Measurements from ENCODE around the gene PCDHGA7.
"Not testable (repeated sequence)": the region's sequence is repeated elsewhere in the genome, so short reads cannot be mapped to it uniquely, and the experiment has no call there.

PCDHGA7 gene

DNA sequence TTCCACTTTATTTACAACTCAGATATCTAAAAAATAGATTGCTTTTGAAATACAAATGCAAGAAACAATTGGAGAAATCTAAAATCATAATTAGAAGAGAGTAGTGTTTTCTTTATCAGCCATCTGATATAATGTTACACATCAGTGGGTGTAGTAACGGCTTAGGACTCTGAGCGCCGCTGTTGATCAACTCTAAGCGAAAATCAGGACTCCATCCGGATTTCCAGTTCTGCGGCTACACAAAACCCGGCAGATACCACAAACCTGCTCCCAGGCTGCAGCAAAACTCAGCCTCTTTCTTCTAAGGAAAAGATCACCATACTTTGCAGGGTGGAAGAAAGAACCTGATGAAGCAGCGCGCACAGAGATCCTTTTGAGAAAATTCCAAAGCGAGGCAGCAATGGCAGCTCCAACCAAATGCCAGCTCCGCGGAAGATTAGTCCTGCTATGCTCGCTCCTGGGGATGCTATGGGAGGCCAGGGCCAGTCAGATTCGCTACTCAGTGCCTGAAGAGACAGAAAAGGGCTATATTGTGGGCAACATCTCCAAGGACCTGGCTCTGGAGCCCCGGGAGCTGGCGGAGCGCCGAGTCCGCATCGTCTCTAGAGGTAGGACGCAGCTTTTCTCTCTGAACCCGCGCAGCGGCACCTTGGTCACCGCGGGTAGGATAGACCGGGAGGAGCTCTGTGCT is 20.2 kb downstream of the PCDHGA7 start, which contains the start of gene PCDHGA9:
Gene PCDHGA9 (plus strand): TSS at position 226 of the 691 bp plus-strand sequence. CDS start 175 bp downstream, at position 401.
- DNase-seq, result no peak

- DNase-seq, result no peak
Measured at GRCh38 chr5:141403387-141403786, 20.8 kb downstream of the PCDHGA7 start.

DNA sequence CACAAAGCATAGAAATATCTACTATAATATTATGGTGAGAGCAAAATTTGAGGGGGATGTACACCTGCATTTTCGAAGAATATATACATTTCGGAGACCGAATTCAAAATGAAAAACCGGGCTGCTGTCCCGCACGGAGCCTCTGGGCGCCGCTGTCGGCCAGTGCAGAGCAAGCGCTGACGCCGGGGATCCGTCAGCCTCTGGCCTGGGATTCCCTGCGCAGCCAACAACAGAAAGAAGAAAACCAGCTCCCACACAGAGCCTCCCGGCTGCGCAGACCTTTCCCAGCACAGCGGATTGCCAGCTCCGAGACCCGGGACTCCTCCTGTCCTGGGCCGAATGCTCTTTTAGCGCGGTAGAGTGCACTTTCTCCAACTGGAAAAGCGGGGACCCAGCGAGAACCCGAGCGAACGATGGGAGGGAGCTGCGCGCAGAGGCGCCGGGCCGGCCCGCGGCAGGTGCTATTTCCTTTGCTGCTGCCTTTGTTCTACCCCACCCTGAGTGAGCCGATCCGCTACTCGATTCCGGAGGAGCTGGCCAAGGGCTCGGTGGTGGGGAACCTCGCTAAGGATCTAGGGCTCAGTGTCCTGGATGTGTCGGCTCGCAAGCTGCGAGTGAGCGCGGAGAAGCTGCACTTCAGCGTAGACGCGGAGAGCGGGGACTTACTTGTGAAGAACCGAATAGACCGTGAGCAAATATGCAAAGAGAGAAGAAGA is 25.4 kb downstream of the PCDHGA7 start, which contains the start of gene PCDHGB6:
Gene PCDHGB6 (plus strand): TSS at position 232 of the 716 bp plus-strand sequence. CDS start 182 bp downstream, at position 414.
- DNase-seq, result not testable (repeated sequence)

- DNase-seq, result no peak
Measured at GRCh38 chr5:141409598-141410306, 27.2 kb downstream of the PCDHGA7 start.

GRCh38 chr5:141411575-141411974 is 29.0 kb downstream of the PCDHGA7 start:
- no peak for DNase-seq

DNA sequence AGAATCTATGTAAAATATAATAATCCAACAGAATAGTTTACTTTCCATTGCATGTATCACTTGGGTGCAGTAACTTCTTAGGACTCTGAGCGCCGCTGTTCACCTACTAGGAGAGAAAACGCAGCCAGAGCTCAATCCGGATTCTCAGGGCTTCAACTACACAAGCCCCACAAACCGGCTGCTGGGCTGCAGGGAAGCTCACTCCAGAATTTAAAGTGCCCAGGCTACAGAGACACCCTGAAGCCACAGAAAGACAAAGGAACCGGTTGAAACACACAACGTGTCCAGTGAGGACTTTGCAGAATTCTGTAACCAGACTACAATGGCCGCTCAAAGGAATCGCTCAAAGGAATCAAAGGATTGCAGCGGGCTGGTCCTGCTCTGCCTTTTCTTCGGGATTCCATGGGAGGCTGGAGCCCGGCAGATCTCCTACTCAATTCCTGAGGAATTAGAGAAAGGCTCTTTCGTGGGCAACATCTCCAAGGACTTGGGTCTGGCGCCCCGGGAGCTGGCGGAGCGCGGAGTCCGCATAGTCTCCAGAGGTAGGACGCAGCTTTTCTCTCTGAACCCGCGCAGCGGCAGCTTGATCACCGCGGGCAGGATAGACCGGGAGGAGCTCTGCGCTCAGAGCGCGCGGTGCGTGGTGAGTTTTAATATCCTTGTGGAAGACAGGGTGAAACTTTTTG is 30.5 kb downstream of the PCDHGA7 start, which contains the start of gene PCDHGA10:
Gene PCDHGA10 (plus strand): TSS at position 134 of the 686 bp plus-strand sequence. CDS start 189 bp downstream, at position 323.
- peak; percentile 17 for DNase-seq

GRCh38 chr5:141413540-141414069 is 31.1 kb downstream of the PCDHGA7 start:
- DNase-seq, result no peak

GRCh38 chr5:141414548-141415274 is 32.2 kb downstream of the PCDHGA7 start:
- DNase-seq, result not testable (repeated sequence)

DNA sequence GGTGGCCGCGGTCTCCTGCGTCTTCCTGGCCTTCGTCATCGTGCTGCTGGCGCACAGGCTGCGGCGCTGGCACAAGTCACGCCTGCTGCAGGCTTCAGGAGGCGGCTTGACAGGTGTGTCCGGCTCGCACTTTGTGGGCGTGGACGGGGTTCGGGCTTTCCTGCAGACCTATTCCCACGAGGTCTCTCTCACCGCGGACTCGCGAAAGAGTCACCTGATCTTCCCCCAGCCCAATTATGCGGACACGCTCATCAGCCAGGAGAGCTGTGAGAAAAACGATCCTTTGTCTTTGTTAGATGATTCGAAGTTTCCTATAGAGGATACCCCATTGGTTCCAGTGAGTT is 32.7 kb downstream of the PCDHGA7 start:
- DNase-seq, result not testable (repeated sequence)

GRCh38 chr5:141417494-141418172 is 35.1 kb downstream of the PCDHGA7 start, which contains the start of gene PCDHGB7:
Gene PCDHGB7 (plus strand): TSS chr5:141417677. CDS start chr5:141417860, 183 bp downstream.
- DNase-seq, result not testable (repeated sequence)

- DNase-seq, result no peak
Measured at GRCh38 chr5:141419074-141419880, 36.7 kb downstream of the PCDHGA7 start.

GRCh38 chr5:141420855-141421488 is 38.4 kb downstream of the PCDHGA7 start, which contains the start of gene PCDHGA11:
Gene PCDHGA11 (plus strand): TSS chr5:141421051. CDS start chr5:141421228, 177 bp downstream.
- DNase-seq, result peak; percentile 15

GRCh38 chr5:141421489-141421855 is 38.9 kb downstream of the PCDHGA7 start:
- DNase-seq, result no peak

GRCh38 chr5:141422742-141423291 is 40.3 kb downstream of the PCDHGA7 start:
- DNase-seq, result no peak

DNA sequence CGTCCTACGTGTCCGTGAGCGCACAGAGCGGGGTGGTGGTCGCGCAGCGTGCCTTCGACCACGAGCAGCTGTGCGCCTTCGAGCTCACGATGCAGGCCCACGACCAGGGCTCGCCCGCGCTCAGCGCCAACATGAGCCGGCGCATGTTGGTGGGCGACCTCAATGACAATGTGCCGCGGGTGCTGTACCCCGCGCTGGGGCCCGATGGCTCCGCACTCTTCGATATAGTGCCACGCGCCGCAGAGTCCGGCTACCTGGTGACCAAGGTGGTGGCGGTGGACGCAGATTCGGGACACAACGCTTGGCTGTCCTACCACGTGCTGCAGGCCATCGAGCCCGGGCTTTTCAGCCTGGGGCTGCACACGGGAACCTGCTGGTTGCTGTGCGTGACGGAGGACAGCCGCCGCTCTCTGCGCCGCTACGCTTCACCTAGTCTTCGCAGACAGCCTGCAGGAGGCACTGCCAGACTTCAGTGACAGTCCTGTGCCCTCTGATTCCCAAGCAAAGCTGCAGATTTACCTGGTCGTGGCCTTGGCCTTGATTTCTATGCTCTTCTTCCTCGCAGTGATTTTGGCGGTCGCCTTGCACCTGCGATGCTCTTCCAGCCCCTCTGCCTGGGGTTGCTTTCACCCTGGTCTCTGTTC is 45.4 kb downstream of the PCDHGA7 start:
- DNase-seq, result no peak

DNA sequence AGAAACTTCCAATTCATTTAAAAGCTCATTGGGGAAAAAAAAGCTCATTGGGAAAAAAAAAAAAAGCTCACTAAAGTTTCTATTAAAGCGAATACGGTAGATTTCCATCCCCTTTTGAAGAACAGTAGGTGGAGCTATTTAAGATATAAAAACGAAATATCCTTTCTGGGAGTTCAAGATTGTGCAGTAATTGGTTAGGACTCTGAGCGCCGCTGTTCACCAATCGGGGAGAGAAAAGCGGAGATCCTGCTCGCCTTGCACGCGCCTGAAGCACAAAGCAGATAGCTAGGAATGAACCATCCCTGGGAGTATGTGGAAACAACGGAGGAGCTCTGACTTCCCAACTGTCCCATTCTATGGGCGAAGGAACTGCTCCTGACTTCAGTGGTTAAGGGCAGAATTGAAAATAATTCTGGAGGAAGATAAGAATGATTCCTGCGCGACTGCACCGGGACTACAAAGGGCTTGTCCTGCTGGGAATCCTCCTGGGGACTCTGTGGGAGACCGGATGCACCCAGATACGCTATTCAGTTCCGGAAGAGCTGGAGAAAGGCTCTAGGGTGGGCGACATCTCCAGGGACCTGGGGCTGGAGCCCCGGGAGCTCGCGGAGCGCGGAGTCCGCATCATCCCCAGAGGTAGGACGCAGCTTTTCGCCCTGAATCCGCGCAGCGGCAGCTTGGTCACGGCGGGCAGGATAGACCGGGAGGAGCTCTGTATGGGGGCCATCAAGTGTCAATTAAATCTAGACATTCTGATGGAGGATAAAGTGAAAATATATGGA is 48.0 kb downstream of the PCDHGA7 start, which contains the start of gene PCDHGA12:
Gene PCDHGA12 (plus strand): TSS at position 176 of the 782 bp plus-strand sequence. CDS start 253 bp downstream, at position 429.
- no peak for DNase-seq

GRCh38 chr5:141431286-141431685 is 48.7 kb downstream of the PCDHGA7 start:
- DNase-seq, result no peak

- not testable (repeated sequence) for DNase-seq
Measured at GRCh38 chr5:141432308-141432707, 49.8 kb downstream of the PCDHGA7 start.
